Sigmoid colon (tissue), 4 donors: ENCODE measurements around the gene ARID3C.

Experiments
- CTCF ChIP-seq, 4 experiments: fragments of 450-650 bp in 3 of 4; fragments of 200-600 bp in 1 of 4; IDR thresholded peaks; one replicate each; pipeline ENCODE4 v1.5.1; 2016 to 2019; ENCODE audit warnings: antibody characterized with exemption in 4 of 4, mild to moderate bottlenecking in 3 of 4, moderate library complexity in 2 of 4
- EP300 ChIP-seq, 4 donors: sonication (generic); formaldehyde crosslinking; IDR thresholded peaks; one replicate each; pipeline ENCODE4 v1.6.1; 2017; ENCODE audit warnings: antibody characterized with exemption in 4 of 4
- POLR2A ChIP-seq, 2 donors: fragments of 450-650 bp; IDR thresholded peaks; one replicate each; pipeline ENCODE4 v1.6.1; 2016; ENCODE audit warnings: antibody characterized with exemption in 2 of 2, mild to moderate bottlenecking in 2 of 2, moderate library complexity in 2 of 2
- POLR2AphosphoS5 ChIP-seq, 4 donors: sonication (generic); formaldehyde crosslinking; IDR thresholded peaks; one replicate each; pipeline ENCODE4 v1.6.1; 2017; ENCODE audit warnings: antibody characterized with exemption in 4 of 4

DNA sequence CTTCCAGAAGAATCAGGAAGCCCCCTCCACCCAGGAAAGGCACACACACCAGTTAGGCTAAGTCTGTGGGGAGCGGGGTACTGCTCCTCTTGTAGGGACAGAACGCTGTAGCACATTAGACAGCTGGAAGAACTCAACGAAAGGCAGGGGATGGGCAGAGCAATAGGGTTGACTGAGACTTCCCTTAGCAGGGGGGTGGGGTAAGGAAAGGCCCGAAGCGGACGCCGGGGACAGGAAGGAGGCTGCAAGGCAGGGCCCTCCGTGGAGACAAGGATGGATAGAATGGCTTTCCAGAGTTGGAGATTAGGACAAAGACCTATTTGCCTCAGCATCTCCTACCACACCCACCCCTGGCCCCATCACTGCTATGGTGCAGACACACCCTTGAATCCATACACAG, 53.6 kb downstream of the ARID3C start:
- TF ChIP-seq EP300 (IDR thresholded peaks at IDR 0.05): no peak
- TF ChIP-seq POLR2A (IDR thresholded peaks at IDR 0.05): no peak
- TF ChIP-seq POLR2AphosphoS5 (IDR thresholded peaks at IDR 0.05): no peak
- no peak for TF ChIP-seq CTCF (IDR thresholded peaks at IDR 0.05)
